Breast epithelium (tissue), 3 donors: ENCODE measurements around the gene PRX.
A peak's percentile ranks its signal among the peaks of the same experiment; 100 is the strongest.

Experiments
- POLR2A ChIP-seq: fragments of 450-650 bp; IDR thresholded peaks from one replicate; pipeline ENCODE4 v1.6.1; 2016; ENCODE audit warnings: antibody characterized with exemption, mild to moderate bottlenecking, moderate library complexity
- TF ChIP-seq, protein P1 (sequence below), 3 donors: fragments of 450-650 bp; IDR thresholded peaks; one replicate each; pipeline ENCODE4 v1.5.1; 2016 to 2017; ENCODE audit warnings: antibody characterized with exemption in 3 of 3, mild to moderate bottlenecking in 3 of 3, moderate library complexity in 3 of 3

DNA sequence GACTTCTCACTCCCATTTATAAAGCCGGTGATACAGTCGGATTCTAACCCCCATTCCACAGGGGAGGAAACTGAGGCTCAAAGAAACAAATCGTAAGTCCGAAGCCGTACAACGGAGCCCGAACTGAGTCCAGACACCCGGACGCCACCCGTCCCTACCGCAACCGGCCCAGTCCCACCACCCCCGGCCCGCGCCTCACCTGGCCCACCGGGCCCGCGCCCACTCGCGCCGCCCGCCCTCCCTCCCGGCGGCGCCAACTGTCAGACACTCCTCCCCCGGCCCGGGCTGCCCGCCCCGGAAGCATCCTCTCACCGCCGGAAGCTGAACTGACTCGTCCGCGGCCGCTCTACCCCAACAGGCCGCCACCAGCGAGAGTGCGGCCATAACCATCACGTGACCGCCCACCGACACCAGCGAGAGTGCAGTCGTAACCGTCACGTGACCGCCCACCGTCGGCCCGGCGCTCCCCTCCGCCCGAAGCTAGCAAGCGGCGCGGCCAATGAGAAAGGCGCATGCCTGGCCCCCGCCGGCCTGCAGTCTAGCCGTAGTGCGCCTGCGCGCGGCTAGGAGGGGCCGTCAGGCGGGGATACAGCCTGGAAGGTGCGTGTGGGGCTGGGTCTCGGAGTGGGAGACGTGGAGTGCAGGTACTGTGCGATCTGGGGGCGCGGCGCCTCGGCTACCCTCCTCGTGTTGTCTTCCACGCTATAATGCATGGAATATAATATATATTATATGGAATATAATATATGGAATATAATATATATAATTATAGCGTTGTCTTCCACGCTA is 64.9 kb downstream of the PRX start, which contains the start of the genes C19orf47 and PLD3:
- TF ChIP-seq, protein P1, sequence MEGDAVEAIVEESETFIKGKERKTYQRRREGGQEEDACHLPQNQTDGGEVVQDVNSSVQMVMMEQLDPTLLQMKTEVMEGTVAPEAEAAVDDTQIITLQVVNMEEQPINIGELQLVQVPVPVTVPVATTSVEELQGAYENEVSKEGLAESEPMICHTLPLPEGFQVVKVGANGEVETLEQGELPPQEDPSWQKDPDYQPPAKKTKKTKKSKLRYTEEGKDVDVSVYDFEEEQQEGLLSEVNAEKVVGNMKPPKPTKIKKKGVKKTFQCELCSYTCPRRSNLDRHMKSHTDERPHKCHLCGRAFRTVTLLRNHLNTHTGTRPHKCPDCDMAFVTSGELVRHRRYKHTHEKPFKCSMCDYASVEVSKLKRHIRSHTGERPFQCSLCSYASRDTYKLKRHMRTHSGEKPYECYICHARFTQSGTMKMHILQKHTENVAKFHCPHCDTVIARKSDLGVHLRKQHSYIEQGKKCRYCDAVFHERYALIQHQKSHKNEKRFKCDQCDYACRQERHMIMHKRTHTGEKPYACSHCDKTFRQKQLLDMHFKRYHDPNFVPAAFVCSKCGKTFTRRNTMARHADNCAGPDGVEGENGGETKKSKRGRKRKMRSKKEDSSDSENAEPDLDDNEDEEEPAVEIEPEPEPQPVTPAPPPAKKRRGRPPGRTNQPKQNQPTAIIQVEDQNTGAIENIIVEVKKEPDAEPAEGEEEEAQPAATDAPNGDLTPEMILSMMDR (IDR thresholded peaks at IDR 0.05): peak in 1 of 3 donors; percentile 29
- TF ChIP-seq POLR2A: peak; percentile 89
